GM20000 (cell line): ENCODE results near the gene CACNB2.

ENCODE experiments used
- DNase-seq: peaks from one replicate; pipeline ENCODE4 v3.0.0; 2012; ENCODE audit warnings: low spot score
- CTCF ChIP-seq: IDR thresholded peaks from 2 replicates; pipeline ENCODE4 v1.5.1; 2012; ENCODE audit warnings: mild to moderate bottlenecking, control low read depth; ENCODE audit errors: extremely low read depth, missing control alignments

Gene CACNB2

DNA sequence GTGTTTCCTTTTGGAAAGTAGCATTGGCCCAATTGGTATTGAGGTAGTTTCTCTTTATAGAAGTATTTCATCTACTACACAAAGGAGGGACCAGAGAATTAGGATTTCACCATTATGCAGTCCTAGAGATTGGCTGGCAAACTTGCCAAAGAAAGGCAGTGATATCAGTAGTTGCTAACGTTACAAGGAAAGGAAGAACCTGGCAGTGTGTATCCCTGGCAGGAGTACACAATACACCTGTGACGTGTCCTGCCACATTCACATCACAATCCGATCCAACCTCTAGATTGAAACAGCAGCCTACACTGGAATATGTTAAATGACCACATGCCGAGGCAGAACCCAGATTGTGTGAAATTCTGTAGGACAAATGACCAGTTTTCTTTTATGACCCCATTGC, 81.7 kb downstream of the CACNB2 start:
- DNase-seq, result no peak
- no peak for TF ChIP-seq CTCF

- no peak for DNase-seq
- no peak for TF ChIP-seq CTCF
Observed at GRCh38 chr10:18222866-18223265, 82.6 kb downstream of the CACNB2 start.

GRCh38 chr10:18223898-18224297, 83.7 kb downstream of the CACNB2 start:
- DNase-seq, result no peak
- TF ChIP-seq CTCF, result no peak

DNA sequence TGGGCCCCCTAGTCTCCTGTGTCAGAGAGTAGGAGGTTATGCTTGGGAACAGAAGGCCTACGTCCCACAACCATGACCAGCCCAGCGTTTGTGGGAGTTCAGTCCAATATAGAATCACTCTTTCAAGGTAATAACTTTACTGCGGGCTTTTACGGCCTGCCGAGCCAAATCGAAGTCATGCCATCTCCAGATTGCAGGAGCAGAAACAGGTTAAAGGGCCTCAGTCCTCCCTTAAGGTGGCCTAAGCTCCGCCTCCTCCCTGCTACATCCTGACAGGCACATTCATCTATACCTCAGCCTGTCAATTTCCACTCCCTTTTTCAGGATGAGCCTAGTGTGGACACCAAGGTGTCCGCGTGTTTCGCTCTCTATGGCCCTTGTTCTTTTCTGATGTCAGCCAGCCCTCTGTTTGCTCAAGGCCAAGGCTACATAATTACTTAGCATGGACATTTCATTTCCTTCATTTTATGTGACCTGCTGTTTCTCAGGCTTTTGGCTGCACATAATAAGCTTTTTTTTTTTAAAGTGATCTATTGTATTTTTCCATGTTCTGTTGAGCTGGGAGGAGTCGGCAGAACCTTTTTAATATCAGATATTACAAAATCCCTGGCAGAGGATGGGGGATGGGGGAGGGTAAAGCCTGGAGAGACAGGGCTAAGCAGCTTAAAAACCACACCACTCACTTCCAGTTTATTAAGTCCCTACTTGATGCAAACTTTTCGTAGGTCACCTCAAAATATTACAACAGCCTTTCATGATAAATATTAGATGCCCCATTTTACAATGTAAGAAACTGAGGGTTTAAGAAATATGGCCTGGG, 84.6 kb downstream of the CACNB2 start:
- TF ChIP-seq CTCF, result no peak
- no peak for DNase-seq

DNA sequence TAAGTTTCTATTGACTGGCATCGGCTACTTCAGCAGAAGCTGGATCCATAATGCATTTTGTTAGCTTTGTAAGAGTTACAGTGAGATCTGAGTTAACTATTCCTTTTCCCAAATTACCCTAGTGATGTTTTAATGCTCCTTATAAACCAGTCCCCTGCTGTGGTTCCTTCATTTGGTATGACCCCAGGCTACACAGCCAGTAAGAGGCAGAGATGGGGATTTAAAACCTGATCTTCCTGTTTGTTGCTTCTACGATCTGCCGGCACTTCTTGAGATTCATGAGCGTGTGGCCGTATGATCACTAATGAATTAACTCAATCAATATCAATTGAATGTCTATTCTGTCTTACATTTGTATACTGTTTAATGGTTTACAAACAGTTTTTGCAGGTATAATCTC, 86.1 kb downstream of the CACNB2 start:
- DNase-seq, result no peak
- no peak for TF ChIP-seq CTCF

DNA sequence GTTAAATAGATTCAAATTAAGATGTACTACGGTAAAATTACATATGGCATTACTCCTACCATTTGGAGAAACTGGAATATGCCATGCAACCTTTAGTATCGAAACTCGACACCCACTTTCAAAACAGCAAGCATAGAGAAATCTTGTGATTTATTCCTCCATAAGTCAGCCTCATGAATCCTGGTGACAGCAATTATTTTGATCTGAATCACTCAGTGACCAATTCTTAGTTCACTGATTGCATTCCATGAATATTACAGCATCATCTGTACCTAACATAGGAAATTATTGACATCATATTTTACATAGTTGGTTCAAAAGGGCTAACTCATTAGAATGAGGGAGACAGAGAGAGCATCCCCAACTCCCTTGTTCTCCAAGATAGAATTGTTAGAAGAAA, 89.6 kb downstream of the CACNB2 start:
- no peak for DNase-seq
- no peak for TF ChIP-seq CTCF

DNA sequence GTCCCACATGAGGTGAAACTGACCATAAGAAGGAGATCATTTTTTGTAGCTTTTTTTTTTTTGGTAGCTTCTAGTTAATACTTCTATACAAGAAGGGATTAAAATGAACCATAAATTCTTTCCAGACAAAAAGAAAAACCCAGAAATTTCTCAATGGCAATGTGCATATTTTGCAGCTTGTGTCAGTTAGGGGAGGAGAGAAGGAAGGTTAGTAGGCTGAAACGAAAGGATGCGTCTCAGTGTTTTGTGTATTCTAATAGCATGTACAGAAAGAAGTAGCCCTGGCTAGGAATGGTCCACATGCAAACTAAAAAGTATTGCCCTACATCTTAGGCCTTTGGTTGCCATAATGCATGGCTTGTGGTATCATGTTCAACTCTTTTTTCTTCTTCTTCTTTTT, 90.6 kb downstream of the CACNB2 start:
- no peak for TF ChIP-seq CTCF

More for the DNA sequence above, 90.6 kb downstream of the CACNB2 start:
- no peak for DNase-seq
